ENCODE data around the gene IQSEC3. TPM values are rescaled to one million over a fixed set of nuclear protein-coding genes. Genes with fewer than 3 reads are reported as not detected.

The IQSEC3 gene
- total RNA-seq, 1 donor from 2014 or later, result 2.5 TPM

GRCh38 chr12:138171-138897 is 71.8 kb downstream of the IQSEC3 start:
- Mint-ChIP-seq H3K27me3 (peaks cover 60% of the 10 kb centered on the region), H3K9me3 (ENCODE audit: low read depth) (no peaks in the 10 kb centered on the region), H3K4me1 (ENCODE audit: low read depth) (peaks cover 10% of the 10 kb centered on the region), H3K27ac (no peak overlapping the region), H3K36me3 (ENCODE audit: insufficient read depth) (no peaks in the 10 kb centered on the region), H3K4me3 (ENCODE audit: low read depth) (no peak overlapping the region)
- no peak for DNase-seq (ENCODE audit: low spot score, unreplicated experiment)
- TF ChIP-seq CTCF (IDR thresholded peaks at IDR 0.05; ENCODE audit: unreplicated experiment), result no peak

GRCh38 chr12:138898-139534 is 72.4 kb downstream of the IQSEC3 start:
- H3K27me3 Mint-ChIP-seq, result peaks cover 54% of the 10 kb centered on the region
- DNase-seq (ENCODE audit: low spot score, unreplicated experiment), result no peak
- peaks cover 15% of the 10 kb centered on the region for H3K4me1 Mint-ChIP-seq (ENCODE audit: low read depth)
- H3K9me3 Mint-ChIP-seq (ENCODE audit: low read depth), result no peaks in the 10 kb centered on the region
- no peaks in the 10 kb centered on the region for H3K36me3 Mint-ChIP-seq (ENCODE audit: insufficient read depth)
- no peak for TF ChIP-seq CTCF (IDR thresholded peaks at IDR 0.05; ENCODE audit: unreplicated experiment)
- no peak overlapping the region for H3K27ac Mint-ChIP-seq
- no peak overlapping the region for H3K4me3 Mint-ChIP-seq (ENCODE audit: low read depth)

- Mint-ChIP-seq H3K27ac (peak overlapping the region; percentile 30), H3K36me3 (ENCODE audit: insufficient read depth) (no peaks in the 10 kb centered on the region), H3K27me3 (peaks cover 54% of the 10 kb centered on the region), H3K4me3 (ENCODE audit: low read depth) (no peak overlapping the region), H3K9me3 (ENCODE audit: low read depth) (no peaks in the 10 kb centered on the region), H3K4me1 (ENCODE audit: low read depth) (peaks cover 20% of the 10 kb centered on the region)
- no peak for TF ChIP-seq CTCF (IDR thresholded peaks at IDR 0.05; ENCODE audit: unreplicated experiment)
- no peak for DNase-seq (ENCODE audit: low spot score, unreplicated experiment)
These were observed 73.0 kb downstream of the IQSEC3 start for GRCh38 chr12:139585-139984.

GRCh38 chr12:140162-140561 is 73.6 kb downstream of the IQSEC3 start:
- Mint-ChIP-seq H3K4me3 (ENCODE audit: low read depth) (no peak overlapping the region), H3K27me3 (peaks cover 54% of the 10 kb centered on the region), H3K4me1 (ENCODE audit: low read depth) (peaks cover 23% of the 10 kb centered on the region)

More at GRCh38 chr12:140162-140561, 73.6 kb downstream of the IQSEC3 start:
- Mint-ChIP-seq H3K36me3 (ENCODE audit: insufficient read depth) (no peaks in the 10 kb centered on the region), H3K9me3 (ENCODE audit: low read depth) (no peaks in the 10 kb centered on the region), H3K27ac (no peak overlapping the region)
- DNase-seq (ENCODE audit: low spot score, unreplicated experiment), result no peak
- no peak for TF ChIP-seq CTCF (IDR thresholded peaks at IDR 0.05; ENCODE audit: unreplicated experiment)
